Measurements from ENCODE around the gene CYP39A1. TPM values are rescaled to one million over a fixed set of nuclear protein-coding genes. Genes with fewer than 3 reads are reported as not detected.

CYP39A1 gene
- total RNA-seq, 1 experiment from 2014 or later = 1.7 TPM

DNA sequence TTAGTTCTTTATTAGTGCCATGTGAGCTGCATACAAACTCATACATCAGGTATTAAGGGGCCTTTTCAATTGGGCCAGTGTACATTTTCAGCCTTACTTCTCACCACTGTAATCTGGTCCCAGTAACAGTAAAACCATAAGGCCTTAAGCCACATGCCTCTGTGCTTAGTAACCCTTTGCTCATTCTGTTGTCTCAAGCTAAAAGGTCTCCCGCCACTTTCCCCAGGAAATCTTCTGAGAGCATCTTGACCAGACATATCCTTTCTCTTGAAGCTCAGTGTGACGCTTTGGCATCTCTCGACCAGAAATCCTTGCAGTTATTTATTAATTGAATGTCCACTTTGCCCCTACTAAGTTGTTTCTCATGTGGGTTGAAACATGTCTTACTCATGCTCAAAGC lies 68.0 kb downstream of the CYP39A1 start:
- TF ChIP-seq, protein P1, sequence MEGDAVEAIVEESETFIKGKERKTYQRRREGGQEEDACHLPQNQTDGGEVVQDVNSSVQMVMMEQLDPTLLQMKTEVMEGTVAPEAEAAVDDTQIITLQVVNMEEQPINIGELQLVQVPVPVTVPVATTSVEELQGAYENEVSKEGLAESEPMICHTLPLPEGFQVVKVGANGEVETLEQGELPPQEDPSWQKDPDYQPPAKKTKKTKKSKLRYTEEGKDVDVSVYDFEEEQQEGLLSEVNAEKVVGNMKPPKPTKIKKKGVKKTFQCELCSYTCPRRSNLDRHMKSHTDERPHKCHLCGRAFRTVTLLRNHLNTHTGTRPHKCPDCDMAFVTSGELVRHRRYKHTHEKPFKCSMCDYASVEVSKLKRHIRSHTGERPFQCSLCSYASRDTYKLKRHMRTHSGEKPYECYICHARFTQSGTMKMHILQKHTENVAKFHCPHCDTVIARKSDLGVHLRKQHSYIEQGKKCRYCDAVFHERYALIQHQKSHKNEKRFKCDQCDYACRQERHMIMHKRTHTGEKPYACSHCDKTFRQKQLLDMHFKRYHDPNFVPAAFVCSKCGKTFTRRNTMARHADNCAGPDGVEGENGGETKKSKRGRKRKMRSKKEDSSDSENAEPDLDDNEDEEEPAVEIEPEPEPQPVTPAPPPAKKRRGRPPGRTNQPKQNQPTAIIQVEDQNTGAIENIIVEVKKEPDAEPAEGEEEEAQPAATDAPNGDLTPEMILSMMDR (IDR thresholded peaks at IDR 0.05; ENCODE audit: unreplicated experiment) = no peak
- Mint-ChIP-seq H3K4me3 (ENCODE audit: low read depth, unreplicated experiment) (no peak overlapping the region), H3K27me3 (ENCODE audit: unreplicated experiment) (no peaks in the 10 kb centered on the region), H3K27ac (ENCODE audit: unreplicated experiment) (no peak overlapping the region), H3K36me3 (ENCODE audit: insufficient read depth, unreplicated experiment) (no peaks in the 10 kb centered on the region), H3K9me3 (ENCODE audit: low read depth, unreplicated experiment) (no peaks in the 10 kb centered on the region), H3K4me1 (ENCODE audit: low read depth, unreplicated experiment) (peaks cover 40% of the 10 kb centered on the region)
- DNase-seq = no peak
- intact Hi-C loops (cut with micrococcal nuclease; ENCODE audit: unreplicated experiment) = no loop called here
- CTCF ChIA-PET = no interaction called here
- no TSS peak for BruUV-seq (replicated peaks)

- H3K36me3 Mint-ChIP-seq (ENCODE audit: insufficient read depth, unreplicated experiment) = no peaks in the 10 kb centered on the region
- no TSS peak for BruUV-seq (replicated peaks)
- peaks cover 4% of the 10 kb centered on the region for H3K9me3 Mint-ChIP-seq (ENCODE audit: low read depth, unreplicated experiment)
- intact Hi-C loops (cut with micrococcal nuclease; ENCODE audit: unreplicated experiment) = no loop called here
- H3K27me3 Mint-ChIP-seq (ENCODE audit: unreplicated experiment) = no peaks in the 10 kb centered on the region
- H3K27ac Mint-ChIP-seq (ENCODE audit: unreplicated experiment) = no peak overlapping the region
- CTCF ChIA-PET = no interaction called here
- H3K4me1 Mint-ChIP-seq (ENCODE audit: low read depth, unreplicated experiment) = peaks cover 40% of the 10 kb centered on the region
- H3K4me3 Mint-ChIP-seq (ENCODE audit: low read depth, unreplicated experiment) = no peak overlapping the region
- TF ChIP-seq, protein P1 (IDR thresholded peaks at IDR 0.05; ENCODE audit: unreplicated experiment) = no peak
- DNase-seq = no peak
These were observed 68.9 kb downstream of the CYP39A1 start for GRCh38 chr6:46583721-46584120.

DNA sequence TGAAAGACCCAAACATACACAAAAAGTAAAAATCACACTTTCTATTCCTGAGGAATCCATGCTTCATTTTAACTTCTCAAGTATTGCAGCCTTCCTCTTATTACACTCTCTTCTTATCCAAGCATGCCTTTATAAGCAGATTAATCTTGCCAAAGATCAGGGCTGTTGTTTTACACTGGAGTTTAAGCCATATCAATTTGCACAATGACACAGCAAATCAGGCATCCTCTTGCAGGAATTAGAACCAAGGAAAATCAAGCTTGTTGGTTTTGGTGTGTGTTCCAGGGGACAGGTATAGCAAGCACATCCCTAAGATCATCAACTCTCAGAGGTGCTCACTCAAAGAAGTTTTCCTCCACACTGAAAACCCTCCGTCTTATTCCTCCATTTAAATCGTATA lies 69.5 kb downstream of the CYP39A1 start:
- BruUV-seq (replicated peaks) = no TSS peak
- Mint-ChIP-seq H3K27ac (ENCODE audit: unreplicated experiment) (no peak overlapping the region), H3K4me1 (ENCODE audit: low read depth, unreplicated experiment) (peaks cover 40% of the 10 kb centered on the region), H3K27me3 (ENCODE audit: unreplicated experiment) (no peaks in the 10 kb centered on the region), H3K9me3 (ENCODE audit: low read depth, unreplicated experiment) (peaks cover 4% of the 10 kb centered on the region), H3K4me3 (ENCODE audit: low read depth, unreplicated experiment) (no peak overlapping the region), H3K36me3 (ENCODE audit: insufficient read depth, unreplicated experiment) (no peaks in the 10 kb centered on the region)
- no peak for DNase-seq
- CTCF ChIA-PET = no interaction called here
- TF ChIP-seq, protein P1 (IDR thresholded peaks at IDR 0.05; ENCODE audit: unreplicated experiment) = no peak
- intact Hi-C loops (cut with micrococcal nuclease; ENCODE audit: unreplicated experiment) = no loop called here

DNA sequence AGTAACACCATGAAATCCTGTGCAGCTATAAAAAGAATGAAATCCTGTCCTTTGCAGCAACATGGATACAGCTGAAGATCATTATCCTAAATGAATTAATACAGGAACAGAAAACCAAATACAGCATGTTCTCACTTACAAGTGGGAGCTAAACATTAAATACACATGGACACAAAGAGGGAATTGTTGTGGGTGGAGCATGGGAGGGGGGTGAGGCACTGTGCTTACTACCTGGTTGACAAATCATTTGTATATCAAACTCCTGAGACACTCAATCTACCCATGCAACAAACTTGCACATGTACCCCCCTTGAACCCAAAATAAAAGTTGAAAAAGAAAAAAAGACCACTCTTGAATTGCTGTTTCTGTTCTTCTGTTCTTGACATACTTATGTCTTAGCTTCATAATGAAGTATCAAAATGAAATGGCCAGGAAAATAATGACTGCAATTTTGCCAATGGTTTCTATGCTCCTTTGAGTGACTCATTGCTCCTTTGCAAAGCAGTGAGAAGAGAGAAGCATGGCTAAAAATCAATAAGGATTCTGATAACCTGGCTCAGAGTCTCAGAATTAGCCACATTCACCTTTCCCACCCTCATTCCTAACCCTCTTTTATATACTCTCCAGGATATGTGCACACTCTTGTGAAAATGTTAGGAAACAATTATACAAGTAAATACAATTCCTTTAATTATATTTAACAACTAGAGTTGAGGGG lies 71.0 kb downstream of the CYP39A1 start:
- intact Hi-C loops (cut with micrococcal nuclease; ENCODE audit: unreplicated experiment) = no loop called here
- TF ChIP-seq, protein P1 (IDR thresholded peaks at IDR 0.05; ENCODE audit: unreplicated experiment) = no peak
- DNase-seq = peak; percentile 51
- Mint-ChIP-seq H3K9me3 (ENCODE audit: low read depth, unreplicated experiment) (peaks cover 4% of the 10 kb centered on the region), H3K4me1 (ENCODE audit: low read depth, unreplicated experiment) (peaks cover 40% of the 10 kb centered on the region), H3K36me3 (ENCODE audit: insufficient read depth, unreplicated experiment) (no peaks in the 10 kb centered on the region), H3K4me3 (ENCODE audit: low read depth, unreplicated experiment) (peak overlapping the region; percentile 20), H3K27me3 (ENCODE audit: unreplicated experiment) (no peaks in the 10 kb centered on the region), H3K27ac (ENCODE audit: unreplicated experiment) (no peak overlapping the region)
- CTCF ChIA-PET = no interaction called here
- BruUV-seq (replicated peaks) = no TSS peak

All from Calu3 (cell line).